A673 (cell line): ENCODE measurements around the gene SLC26A4. TPM values are rescaled to one million over a fixed set of nuclear protein-coding genes. Genes with fewer than 3 reads are reported as not detected.

Source experiments
- BruUV-seq: library from RNA; stranded (reverse); fragments of 400-500 nt; replicated peaks from 2 replicates; lab custom pipeline; 2021; lab: Mats Ljungman, UMichigan
- CTCF ChIA-PET: fragments of 300-600 bp; sonication (Branson Sonifier 250); formaldehyde crosslinking; loops from one replicate; lab custom pipeline; 2022; ENCODE audit warnings: antibody characterized with exemption; lab: Charles Lee
- POLR2A ChIA-PET: fragments of 300-600 bp; sonication (Branson Sonifier 250); formaldehyde crosslinking; loops from one replicate; lab custom pipeline; 2022; ENCODE audit warnings: antibody characterized with exemption; ENCODE audit not compliant: low non-redundant PET; lab: Charles Lee
- DNase-seq: peaks from one replicate; pipeline ENCODE4 v3.0.0-alpha.2; 2015; ENCODE audit warnings: low spot score
- H3K27ac ChIP-seq: fragments of 200-600 bp; sonication (generic); 2 replicates; pipeline ENCODE4 v1.5.1; 2016; ENCODE audit warnings: mixed run types, low read depth, mild to moderate bottlenecking, mixed read lengths, antibody characterized with exemption, low read length; ENCODE audit not compliant: poor library complexity, severe bottlenecking
- H3K27me3 ChIP-seq: fragments of 200-600 bp; sonication (generic); replicated peaks from 2 replicates; pipeline ENCODE4 v1.6.1; 2017; ENCODE audit warnings: mixed run types, low read depth, mild to moderate bottlenecking, mixed read lengths, antibody characterized with exemption, low read length; ENCODE audit not compliant: insufficient read depth, poor library complexity
- H3K36me3 ChIP-seq: fragments of 200-600 bp; sonication (generic); 2 replicates; pipeline ENCODE4 v1.6.1; 2016; ENCODE audit warnings: mixed run types, mild to moderate bottlenecking, mixed read lengths, antibody characterized with exemption, low read length; ENCODE audit not compliant: insufficient read depth, poor library complexity, severe bottlenecking
- H3K4me1 ChIP-seq: fragments of 200-600 bp; sonication (generic); 2 replicates; pipeline ENCODE4 v1.6.1; 2017; ENCODE audit warnings: mixed run types, mild to moderate bottlenecking, mixed read lengths, antibody characterized with exemption, low read length; ENCODE audit not compliant: insufficient read depth, poor library complexity, severe bottlenecking
- H3K4me3 ChIP-seq: fragments of 200-600 bp; sonication (generic); 2 replicates; pipeline ENCODE4 v1.5.1; 2016; ENCODE audit warnings: low read depth, mixed run types, mild to moderate bottlenecking, mixed read lengths, low read length; ENCODE audit not compliant: poor library complexity, severe bottlenecking
- H3K9me3 ChIP-seq: fragments of 200-600 bp; sonication (generic); 2 replicates; pipeline ENCODE4 v1.6.1; 2016; ENCODE audit warnings: mixed run types, low read depth, mild to moderate bottlenecking, mixed read lengths, antibody characterized with exemption, low read length; ENCODE audit not compliant: poor library complexity, severe bottlenecking
- EZH2 ChIP-seq: fragments of 200-600 bp; sonication (generic); IDR thresholded peaks from 2 replicates; pipeline ENCODE4 v1.6.1; 2017; ENCODE audit warnings: borderline replicate concordance, low read depth, mild to moderate bottlenecking, mixed read lengths, antibody characterized with exemption, low read length; ENCODE audit not compliant: poor library complexity, severe bottlenecking
- intact Hi-C: fragments of 100-400 bp; cut with micrococcal nuclease; formaldehyde crosslinking; loops from one replicate; pipeline ENCODE4 v1.10.0; 2022; ENCODE audit not compliant: unreplicated experiment
- total RNA-seq: library from RNA; stranded (reverse); gene quantifications from 2 replicates; pipeline ENCODE4 v1.2.3, GENCODE V29; 2021
- TF ChIP-seq, protein P1 (sequence below): fragments of 300-800, 200-600 bp; sonication (generic); conservative IDR thresholded peaks from 2 replicates; pipeline ENCODE4 v1.5.1; 2017; ENCODE audit warnings: low read depth, mild to moderate bottlenecking, antibody characterized with exemption, low read length, moderate library complexity, mixed read lengths

The SLC26A4 gene
- total RNA-seq, 1 experiment from 2014 or later, result not detected

DNA sequence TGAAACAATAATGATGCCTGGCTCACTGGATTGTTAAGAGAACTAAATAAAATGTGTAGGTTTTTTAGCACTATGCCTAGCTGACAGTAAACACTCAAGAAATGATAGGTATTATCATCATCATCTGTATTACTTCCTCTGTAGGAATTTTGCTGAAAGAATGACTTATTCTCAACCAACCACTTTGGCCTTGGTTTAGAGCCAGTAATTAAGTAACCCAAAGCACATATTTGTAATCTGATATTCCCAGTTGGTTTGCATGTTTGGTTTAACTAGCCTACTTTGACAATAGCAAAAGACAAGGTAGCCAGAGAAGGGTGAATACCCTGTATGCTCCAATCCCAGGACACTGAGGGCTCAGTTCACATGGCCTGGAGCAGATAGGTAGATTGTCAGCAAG is 46.2 kb upstream of the SLC26A4 start:
- BruUV-seq, result no TSS peak
- Histone ChIP-seq H3K36me3 (no peaks in the 10 kb centered on the region), H3K9me3 (no peaks in the 10 kb centered on the region), H3K27ac (no peak overlapping the region), H3K27me3 (no peaks in the 10 kb centered on the region), H3K4me3 (no peak overlapping the region), H3K4me1 (peaks cover 12% of the 10 kb centered on the region)
- DNase-seq, result no peak
- ChIA-PET POLR2A (no interaction called here), CTCF (no interaction called here)
- intact Hi-C loops, result no loop called here
- TF ChIP-seq, protein P1, sequence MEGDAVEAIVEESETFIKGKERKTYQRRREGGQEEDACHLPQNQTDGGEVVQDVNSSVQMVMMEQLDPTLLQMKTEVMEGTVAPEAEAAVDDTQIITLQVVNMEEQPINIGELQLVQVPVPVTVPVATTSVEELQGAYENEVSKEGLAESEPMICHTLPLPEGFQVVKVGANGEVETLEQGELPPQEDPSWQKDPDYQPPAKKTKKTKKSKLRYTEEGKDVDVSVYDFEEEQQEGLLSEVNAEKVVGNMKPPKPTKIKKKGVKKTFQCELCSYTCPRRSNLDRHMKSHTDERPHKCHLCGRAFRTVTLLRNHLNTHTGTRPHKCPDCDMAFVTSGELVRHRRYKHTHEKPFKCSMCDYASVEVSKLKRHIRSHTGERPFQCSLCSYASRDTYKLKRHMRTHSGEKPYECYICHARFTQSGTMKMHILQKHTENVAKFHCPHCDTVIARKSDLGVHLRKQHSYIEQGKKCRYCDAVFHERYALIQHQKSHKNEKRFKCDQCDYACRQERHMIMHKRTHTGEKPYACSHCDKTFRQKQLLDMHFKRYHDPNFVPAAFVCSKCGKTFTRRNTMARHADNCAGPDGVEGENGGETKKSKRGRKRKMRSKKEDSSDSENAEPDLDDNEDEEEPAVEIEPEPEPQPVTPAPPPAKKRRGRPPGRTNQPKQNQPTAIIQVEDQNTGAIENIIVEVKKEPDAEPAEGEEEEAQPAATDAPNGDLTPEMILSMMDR, result no peak
- TF ChIP-seq EZH2, result no peak

DNA sequence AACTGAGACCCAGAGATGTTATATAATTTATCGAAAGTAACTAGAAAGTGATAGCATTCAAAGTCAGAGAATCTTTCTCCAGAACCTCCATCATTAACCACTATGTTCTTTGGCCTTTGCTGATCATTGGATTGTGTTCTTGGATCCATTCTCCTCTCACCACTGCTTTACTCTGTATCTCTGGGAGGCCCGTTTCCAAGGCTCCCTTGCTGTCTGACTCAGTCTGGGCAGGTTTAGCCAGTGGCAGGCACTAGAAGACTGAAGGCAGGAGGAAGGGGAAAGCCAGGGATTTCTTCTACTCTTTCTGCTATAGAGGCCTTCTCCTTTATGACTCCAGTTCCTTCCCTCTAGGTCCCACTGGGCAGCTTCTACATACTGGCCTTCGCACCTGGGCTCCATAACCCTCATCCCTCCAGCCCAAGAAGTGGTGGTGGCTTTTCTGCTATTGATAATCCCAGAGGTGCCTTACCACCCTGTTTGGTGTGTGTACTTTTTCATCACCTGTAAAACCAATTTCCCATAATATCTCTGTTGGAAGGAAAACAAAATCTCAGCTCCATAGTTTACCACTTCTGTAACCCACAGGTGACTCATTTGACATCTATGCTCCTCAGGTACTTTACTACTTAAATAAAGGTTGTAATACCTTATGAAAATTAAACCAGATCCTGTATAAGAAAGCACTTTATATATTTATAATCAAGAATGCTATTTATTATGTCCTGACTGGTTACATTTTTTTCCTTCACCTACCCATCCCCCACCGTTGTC is 44.5 kb upstream of the SLC26A4 start:
- ChIA-PET CTCF (no interaction called here), POLR2A (no interaction called here)
- no peak for DNase-seq
- H3K9me3 ChIP-seq, result no peaks in the 10 kb centered on the region
- H3K36me3 ChIP-seq, result no peaks in the 10 kb centered on the region
- no peak overlapping the region for H3K27ac ChIP-seq
- no peak overlapping the region for H3K4me3 ChIP-seq
- no peak for TF ChIP-seq EZH2
- TF ChIP-seq, protein P1, result no peak
- H3K27me3 ChIP-seq, result no peaks in the 10 kb centered on the region
- intact Hi-C loops, result no loop called here
- BruUV-seq, result no TSS peak
- no peaks in the 10 kb centered on the region for H3K4me1 ChIP-seq

DNA sequence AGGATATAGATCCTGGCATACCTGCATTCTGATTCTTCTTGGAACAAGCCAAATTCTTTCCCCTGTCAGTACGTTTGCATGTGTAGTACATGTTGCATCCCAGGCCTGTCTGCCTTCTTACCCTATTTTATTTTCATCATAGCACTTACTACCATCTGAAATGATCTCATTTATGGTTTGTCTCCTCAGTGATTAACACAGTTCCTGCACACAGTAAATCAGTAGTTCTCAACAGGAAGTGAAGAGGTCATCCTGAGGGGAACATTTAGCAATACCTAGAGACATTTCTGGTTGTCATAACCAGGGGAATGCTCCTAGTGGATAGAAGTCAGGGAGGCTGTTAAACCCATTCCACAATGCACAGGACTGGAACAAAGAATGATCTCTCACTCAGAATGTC is 38.2 kb upstream of the SLC26A4 start:
- no peaks in the 10 kb centered on the region for H3K9me3 ChIP-seq
- TF ChIP-seq, protein P1, result no peak
- BruUV-seq, result no TSS peak
- ChIA-PET CTCF (no interaction called here), POLR2A (no interaction called here)
- intact Hi-C loops, result no loop called here
- no peak overlapping the region for H3K4me3 ChIP-seq
- H3K4me1 ChIP-seq, result no peaks in the 10 kb centered on the region
- H3K27ac ChIP-seq, result no peak overlapping the region
- H3K27me3 ChIP-seq, result no peaks in the 10 kb centered on the region
- peak; percentile 12 for DNase-seq
- no peaks in the 10 kb centered on the region for H3K36me3 ChIP-seq
